D341Med (cell line): ENCODE measurements around the gene CAP1.
A peak's percentile ranks its signal among the peaks of the same experiment; 100 is the strongest.
"Not testable (repeated sequence)": the region's sequence is repeated elsewhere in the genome, so short reads cannot be mapped to it uniquely, and the experiment has no call there.

ENCODE experiments used
- DNase-seq: peaks from one replicate; pipeline ENCODE4 v3.0.0; 2012; ENCODE audit warnings: low spot score

CAP1 gene

DNA sequence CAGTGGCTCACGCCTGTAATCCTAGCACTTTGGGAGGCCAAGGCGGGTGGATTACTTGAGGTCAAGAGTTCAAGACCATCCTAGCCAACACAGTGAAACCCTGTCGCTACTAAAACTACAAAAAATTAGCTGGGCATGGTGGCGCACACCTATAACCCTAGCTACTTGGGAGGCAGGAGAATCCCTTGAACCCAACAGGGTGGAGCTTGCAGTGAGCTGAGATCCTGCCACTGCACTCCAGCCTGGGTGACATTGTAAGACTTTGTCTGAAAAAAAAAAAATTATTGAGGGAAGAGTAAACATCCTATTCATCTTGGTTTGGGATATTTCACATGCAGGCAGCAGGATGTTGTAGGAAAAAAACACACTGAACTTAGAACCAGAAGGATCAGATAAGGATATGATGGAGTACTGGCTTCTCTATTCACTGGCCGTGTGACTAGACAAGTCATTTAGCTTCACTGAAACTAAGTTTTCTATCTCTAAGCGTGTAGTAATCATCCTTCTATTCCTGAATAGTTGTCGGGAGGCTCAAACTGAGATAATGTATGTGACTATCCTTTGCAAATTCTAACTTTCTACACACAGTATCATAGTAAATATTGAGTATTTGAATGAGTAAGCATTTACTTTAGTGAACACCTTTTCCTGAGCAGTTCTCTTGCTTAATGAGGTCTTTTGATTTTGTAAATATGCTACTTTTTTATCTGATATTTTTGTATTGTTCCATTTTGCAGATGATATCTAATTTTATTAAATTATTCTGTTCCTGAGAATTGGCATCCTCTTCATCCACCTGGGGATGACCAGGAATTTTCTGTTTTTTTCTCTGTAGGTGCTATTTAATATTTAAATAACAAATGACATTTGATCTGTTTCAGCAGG is 18.2 kb downstream of the CAP1 start:
- DNase-seq = no peak

DNA sequence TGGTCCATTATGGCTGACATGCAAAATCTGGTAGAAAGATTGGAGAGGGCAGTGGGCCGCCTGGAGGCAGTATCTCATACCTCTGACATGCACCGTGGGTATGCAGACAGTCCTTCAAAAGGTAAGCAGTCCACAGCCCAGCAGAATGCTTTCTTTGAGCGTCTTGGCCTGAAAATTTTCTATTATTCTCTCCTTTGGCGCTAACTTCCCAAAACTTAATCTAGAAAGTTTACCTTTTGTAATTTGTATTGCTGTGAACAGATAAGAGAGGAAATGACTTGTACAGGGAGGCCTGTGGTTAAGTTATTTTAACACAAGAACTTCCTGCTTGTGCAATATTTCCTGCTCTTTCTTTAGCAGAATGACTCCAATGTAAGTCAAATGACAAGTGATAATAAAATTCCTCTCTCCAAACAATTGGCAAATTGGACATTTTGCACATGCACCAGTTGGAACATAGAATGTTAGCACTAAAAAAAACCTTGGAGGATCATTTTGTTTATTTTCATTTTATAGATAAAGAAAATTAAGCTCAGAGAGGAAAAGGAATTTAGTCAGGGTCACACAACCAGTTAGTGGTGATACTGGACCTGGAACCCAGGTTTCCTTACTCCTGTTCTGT is 18.9 kb downstream of the CAP1 start:
- DNase-seq = no peak

GRCh38 chr1:40059960-40060750 is 19.6 kb downstream of the CAP1 start:
- no peak for DNase-seq

DNA sequence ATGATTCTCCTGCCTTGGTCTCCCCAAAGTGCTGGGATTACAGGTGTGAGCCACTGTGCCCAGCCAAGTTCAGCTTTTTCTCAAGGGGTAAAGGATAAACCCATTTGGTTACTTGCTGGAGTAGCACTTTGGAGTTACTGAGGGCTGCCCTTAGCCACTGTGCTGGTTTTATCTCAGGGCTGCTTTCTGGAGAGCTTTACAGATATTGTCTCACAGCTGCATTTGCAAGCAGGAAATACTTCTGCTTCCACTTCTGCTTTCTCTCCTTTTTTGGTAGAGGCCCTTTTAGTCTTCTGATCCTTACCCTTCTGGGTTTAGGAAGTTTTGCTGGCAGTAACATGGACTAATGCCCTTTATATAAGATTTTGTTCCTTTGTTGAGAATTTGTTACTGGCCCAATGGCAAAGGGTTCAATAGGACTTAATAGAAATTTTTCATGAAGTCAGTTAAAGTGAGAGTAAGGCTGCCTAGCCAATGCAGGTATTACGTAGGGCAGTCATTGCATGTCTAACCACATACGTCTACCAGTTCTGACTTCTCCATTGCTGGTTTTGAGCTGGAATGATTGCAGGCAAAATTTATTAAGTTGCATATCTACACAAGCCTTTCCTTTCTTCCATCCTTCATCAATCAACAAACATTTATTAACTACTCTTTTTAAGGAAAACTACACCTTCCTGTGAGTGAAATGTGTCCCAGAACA is 24.4 kb downstream of the CAP1 start:
- no peak for DNase-seq

DNA sequence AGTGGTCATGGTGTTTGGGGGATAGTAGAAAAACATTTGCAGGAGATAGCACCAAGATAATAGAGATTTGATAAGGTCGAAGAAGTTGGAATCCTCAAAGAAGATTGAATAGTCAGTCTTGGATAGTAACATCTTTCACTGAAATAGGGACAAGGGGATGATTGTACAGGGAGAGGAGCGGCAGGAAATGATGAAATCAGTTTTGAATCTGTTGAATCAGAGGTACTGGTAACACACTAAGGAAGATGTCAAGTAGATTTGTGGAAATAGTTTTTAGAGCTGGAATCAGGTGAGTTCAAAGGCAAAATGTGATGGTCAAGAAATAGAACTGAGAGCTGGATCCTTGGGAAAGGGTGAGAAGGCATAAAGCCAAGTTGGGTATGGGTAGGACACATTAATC is 26.5 kb downstream of the CAP1 start:
- no peak for DNase-seq

GRCh38 chr1:40067851-40068250 is 27.3 kb downstream of the CAP1 start:
- no peak for DNase-seq

DNA sequence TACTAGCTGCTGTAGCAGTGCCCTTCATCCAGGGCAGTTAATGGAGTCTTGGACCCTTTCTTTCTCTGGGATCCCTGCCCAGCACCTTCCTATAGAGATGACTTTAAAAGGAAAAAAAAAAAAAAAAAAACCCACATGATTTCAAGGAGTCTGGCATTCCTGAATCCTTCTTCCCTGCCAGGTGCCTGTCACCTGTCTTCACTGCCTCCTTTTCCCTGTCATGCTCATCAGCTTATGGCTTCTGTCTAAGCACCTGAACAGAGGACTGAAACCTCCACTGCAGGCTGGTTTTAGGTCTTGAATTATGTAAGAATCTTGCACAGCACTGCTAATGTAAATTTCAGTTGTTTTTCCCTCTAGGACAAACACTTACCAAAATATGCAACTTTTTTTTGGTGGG is 31.6 kb downstream of the CAP1 start:
- DNase-seq = no peak

GRCh38 chr1:40073062-40073461 is 32.5 kb downstream of the CAP1 start:
- DNase-seq = no peak

- DNase-seq = no peak
Observed at GRCh38 chr1:40075266-40075665, 34.7 kb downstream of the CAP1 start.

DNA sequence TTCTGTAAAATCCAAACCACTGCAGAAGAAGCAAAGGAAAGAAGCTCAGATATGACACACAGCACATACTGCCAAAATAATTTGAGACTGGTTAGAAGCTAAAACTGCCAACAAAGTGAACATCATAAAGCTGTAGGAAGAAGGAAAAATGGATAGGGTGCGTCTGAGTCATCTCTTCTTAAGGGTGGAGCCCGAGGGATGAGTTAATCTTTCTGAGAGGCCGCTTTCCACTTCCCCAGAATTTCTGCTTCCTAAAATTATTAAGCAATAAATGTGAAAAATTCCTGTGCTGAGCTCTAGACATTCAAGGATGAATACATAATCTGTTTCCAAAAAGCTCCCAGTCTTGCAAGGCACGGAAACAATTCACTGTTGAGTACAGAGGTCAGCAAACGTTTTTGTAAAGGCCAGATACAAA is 36.4 kb downstream of the CAP1 start:
- DNase-seq = no peak

DNA sequence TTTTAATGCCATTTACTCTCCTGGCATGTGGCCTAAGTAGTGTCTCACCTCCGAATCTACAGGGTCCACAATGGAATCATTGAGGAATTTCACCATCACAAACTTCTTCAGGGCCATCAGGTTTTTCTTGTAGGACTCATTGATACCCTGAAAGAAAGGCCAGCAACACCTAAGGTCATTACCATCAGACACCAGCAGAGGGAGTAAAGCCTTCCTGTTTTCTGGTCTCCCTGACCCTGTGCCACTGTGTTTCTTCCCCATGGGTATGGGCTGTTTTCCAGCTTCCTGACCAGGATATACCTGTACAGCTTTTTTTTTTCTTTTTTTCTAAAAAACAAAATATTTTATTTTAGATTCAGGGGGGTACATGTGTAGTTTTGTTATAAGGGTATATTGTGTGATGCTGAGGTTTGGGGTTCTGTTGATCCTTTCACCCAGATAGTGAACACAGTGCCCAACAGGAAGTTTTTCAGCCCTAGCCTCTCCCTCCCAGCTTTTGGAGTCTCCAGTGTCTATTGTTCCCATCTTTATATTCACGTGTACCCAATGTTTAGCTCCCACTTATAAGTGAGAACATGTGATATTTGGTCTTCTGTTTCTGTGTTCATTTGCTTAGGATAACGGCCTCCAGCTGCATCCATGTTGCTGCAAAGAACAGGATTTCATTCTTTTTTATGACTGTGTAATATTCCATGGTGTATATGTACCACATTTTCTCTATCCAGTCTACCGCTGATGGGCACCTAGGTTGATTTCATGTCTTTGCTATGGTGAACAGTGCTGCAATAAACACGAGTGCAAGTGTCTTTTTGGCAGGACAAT is 38.2 kb downstream of the CAP1 start:
- DNase-seq = peak; percentile 70

DNA sequence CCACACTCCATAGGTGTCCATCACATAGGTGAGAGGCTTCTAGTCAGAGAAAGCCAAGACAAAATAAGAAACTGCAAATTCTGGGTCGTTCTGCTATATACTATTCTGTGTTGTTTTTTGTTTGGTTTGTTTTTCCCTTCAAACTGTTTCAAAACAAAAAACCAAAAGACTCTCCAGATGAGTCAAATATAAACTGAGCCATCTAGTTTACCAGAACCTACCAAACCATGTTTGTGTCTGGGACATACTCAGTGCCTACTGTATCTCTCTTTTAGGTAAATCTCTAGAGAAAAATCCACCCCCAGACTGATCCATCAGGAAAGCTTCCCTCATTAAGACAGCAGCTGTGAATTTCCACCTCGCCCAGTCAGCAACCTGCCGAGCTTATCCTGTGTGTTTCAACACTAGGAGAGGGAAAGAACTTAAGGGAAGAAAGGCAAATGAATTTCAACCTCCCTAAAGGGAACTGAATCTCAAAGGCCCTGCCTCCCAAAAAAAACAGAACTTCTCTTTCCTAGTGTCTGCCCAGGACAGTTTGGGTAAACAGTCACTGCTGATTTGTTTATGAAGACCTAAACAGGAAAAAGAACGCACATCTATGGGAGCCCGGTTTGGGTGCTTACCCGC is 39.4 kb downstream of the CAP1 start:
- no peak for DNase-seq

- no peak for DNase-seq
Observed at GRCh38 chr1:40081871-40082270, 41.3 kb downstream of the CAP1 start.

DNA sequence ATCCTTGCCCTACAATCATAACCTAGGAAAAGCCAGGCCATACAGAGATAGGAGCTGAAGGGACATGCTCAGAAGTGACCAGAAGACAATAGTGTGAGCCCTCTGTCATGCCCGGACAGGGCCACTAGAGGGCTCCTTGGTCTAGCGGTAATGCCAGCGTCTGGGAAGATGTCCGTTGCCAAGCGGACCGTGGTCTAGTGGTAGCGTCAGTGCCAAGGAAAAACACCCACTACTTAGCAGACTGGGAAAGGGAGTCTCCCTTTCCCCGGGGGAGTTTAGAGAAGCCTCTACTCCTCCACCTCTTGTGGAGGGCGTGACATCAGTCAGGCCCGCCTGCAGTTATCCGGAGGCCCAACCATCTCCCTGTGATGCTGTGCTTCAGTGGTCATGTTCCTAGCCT is 44.2 kb downstream of the CAP1 start:
- not testable (repeated sequence) for DNase-seq

DNA sequence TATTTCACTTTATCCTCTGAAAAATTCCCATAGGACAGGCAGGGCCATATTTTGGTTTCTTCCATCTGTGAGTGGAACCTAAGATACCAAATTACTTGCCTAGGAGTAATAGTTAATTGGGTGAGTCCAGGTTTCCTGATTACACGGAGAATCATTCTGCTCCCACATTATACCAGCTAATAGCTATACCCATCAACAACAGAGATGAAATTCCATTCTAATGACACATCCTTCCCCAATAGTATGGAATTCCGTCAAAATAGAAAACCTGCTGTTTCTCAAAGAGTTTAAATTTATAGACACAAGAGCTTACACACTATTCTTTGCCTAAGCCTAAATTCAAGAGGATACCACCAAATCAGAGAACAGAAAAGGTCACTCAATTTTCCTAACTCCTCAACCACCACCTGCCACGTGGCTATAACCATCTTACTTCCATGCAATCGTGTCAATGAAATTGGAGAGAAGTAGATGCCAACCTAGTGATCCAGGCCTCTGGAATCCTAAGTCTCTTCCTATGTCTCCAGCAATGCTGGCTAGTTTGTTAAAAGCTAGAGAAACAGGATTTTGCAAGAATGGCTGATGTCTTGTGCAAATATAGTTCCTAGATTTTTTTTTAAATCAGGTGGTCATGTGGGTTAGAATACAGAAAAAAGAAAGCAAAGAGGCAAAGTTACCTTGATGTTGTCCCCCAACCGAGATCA is 50.3 kb downstream of the CAP1 start:
- DNase-seq = no peak

DNA sequence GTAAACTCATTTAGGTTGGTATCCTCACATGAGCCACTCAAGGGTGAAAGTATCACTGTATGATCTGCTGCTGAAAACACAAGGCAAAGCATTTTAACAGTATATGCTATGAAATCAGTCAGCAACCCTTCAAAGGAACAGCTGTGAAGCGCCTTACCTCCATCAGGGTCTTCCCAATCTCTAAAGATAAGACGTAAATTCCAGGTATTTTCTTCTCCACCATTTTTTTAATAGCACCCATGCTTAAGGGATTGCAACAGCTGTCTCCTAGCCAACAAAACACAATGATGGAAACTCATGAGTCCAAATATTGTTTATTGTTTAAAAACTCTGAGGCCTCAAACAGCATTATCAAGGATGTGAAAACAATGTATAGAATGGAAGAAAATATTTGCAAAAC is 51.7 kb downstream of the CAP1 start:
- no peak for DNase-seq

GRCh38 chr1:40092706-40093639 is 52.4 kb downstream of the CAP1 start:
- no peak for DNase-seq

GRCh38 chr1:40094466-40095110 is 54.1 kb downstream of the CAP1 start:
- DNase-seq = no peak

DNA sequence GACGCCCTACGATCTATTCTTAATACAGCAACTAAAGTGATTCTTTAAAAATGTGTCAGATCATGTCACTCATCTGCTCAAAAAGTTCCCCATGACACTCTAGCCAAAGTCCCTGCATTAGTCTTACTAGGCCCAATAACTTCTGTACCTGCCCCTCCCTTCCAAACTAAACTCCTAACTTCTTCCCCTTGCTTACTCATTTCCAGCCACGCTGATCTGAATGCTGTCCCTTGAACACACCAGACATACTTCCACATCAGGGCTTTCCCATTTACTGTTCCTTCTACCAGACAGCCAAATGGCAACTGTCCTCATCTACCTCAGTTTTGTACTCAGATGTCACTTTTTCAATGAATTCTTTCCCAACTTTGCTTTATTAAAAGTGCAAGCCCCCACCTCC is 55.3 kb downstream of the CAP1 start:
- DNase-seq = no peak
